Lower lobe of right lung (tissue), 2 donors: Measurements from ENCODE around the gene VPS33A. TPM values are rescaled to one million over a fixed set of nuclear protein-coding genes. Genes with fewer than 3 reads are reported as not detected.

Source experiments
- ATAC-seq, 2 donors: fragments of 200-7000 bp; cut with Tn5 transposase; one replicate each; pipeline ENCODE4 v1.9.1; 2020 to 2022; ENCODE audit warnings: mild to moderate bottlenecking in 2 of 2, moderate library complexity in 2 of 2
- DNase-seq: peaks from one replicate; pipeline ENCODE4 v3.0.0-alpha.2; 2020
- H3K27ac ChIP-seq: fragments of 200-600 bp; one replicate; pipeline ENCODE4 v1.8.0; 2022
- H3K27me3 ChIP-seq: fragments of 200-600 bp; one replicate; pipeline ENCODE4 v1.8.0; 2022; ENCODE audit warnings: low read depth
- H3K36me3 ChIP-seq: fragments of 200-600 bp; one replicate; pipeline ENCODE4 v1.8.0; 2022; ENCODE audit warnings: mild to moderate bottlenecking
- H3K4me1 ChIP-seq: fragments of 200-600 bp; one replicate; pipeline ENCODE4 v1.8.0; 2022
- H3K4me3 ChIP-seq: fragments of 200-600 bp; one replicate; pipeline ENCODE4 v1.8.0; 2022; ENCODE audit warnings: mild to moderate bottlenecking
- H3K9me3 ChIP-seq: fragments of 200-600 bp; one replicate; pipeline ENCODE4 v1.8.0; 2022
- CTCF ChIP-seq: fragments of 200-600 bp; IDR thresholded peaks from one replicate; pipeline ENCODE4 v1.8.0; 2022; ENCODE audit warnings: antibody characterized with exemption, mild to moderate bottlenecking
- intact Hi-C: fragments of 100-400 bp; cut with DNase I; formaldehyde crosslinking; loops from one replicate; pipeline ENCODE4 v1.11.0; 2022
- total RNA-seq: library from RNA; stranded (reverse); fragmentation: NEBNext Ultra II Directional; extraction: Animal tissue kit (Norgen Biotek cat#: 25700); gene quantifications from one replicate; pipeline ENCODE4 v1.2.1, GENCODE V29; 2021
- donor health status: DM: no; HTN: yes; CAD: no; lungs with severe emphysema.

Gene VPS33A
- total RNA-seq, 1 donor from 2014 or later = 16.2 TPM

DNA sequence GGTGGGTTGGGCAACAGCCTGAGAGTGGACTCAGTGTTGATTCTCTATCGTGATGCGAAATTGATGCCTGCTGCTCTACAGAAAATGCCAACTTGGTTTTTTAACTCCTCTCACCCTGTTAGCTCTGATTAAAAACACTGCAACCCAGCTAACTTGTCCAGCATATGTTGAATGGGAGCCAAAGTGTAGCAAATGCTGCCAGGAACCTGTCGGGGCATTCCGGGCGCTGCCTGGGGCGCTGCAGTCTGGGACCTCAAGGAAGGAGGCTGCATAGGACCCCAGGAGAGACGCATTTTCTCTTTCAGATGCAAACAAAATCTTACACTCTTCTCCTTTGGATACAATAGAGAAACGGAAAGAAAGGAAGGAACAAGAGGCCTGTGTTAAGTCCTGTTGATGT is 58.9 kb downstream of the VPS33A start:
- ATAC-seq = no peak
- no peak overlapping the region for H3K4me3 ChIP-seq

DNA sequence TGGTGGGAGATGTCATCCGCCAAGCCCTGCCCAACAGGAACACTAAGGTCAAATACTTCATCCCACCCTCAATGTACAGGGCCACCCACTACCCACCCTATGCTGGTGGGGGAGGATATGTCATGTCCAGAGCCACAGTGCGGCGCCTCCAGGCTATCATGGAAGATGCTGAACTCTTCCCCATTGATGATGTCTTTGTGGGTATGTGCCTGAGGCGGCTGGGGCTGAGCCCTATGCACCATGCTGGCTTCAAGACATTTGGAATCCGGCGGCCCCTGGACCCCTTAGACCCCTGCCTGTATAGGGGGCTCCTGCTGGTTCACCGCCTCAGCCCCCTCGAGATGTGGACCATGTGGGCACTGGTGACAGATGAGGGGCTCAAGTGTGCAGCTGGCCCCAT is 59.3 kb downstream of the VPS33A start:
- Histone ChIP-seq H3K4me3 (no peak overlapping the region), H3K36me3 (peaks cover 53% of the 10 kb centered on the region), H3K27me3 (peaks cover 30% of the 10 kb centered on the region), H3K4me1 (peaks cover 21% of the 10 kb centered on the region), H3K27ac (no peak overlapping the region), H3K9me3 (no peaks in the 10 kb centered on the region)
- intact Hi-C loops = no loop called here
- ATAC-seq (no peak), DNase-seq (no peak)
- TF ChIP-seq CTCF = no peak

More for the DNA sequence above, 58.9 kb downstream of the VPS33A start:
- Histone ChIP-seq H3K27ac (no peak overlapping the region), H3K4me1 (peaks cover 21% of the 10 kb centered on the region), H3K9me3 (no peaks in the 10 kb centered on the region), H3K36me3 (peaks cover 58% of the 10 kb centered on the region), H3K27me3 (peaks cover 30% of the 10 kb centered on the region)
- DNase-seq = no peak
- intact Hi-C loops = no loop called here
- TF ChIP-seq CTCF = no peak

DNA sequence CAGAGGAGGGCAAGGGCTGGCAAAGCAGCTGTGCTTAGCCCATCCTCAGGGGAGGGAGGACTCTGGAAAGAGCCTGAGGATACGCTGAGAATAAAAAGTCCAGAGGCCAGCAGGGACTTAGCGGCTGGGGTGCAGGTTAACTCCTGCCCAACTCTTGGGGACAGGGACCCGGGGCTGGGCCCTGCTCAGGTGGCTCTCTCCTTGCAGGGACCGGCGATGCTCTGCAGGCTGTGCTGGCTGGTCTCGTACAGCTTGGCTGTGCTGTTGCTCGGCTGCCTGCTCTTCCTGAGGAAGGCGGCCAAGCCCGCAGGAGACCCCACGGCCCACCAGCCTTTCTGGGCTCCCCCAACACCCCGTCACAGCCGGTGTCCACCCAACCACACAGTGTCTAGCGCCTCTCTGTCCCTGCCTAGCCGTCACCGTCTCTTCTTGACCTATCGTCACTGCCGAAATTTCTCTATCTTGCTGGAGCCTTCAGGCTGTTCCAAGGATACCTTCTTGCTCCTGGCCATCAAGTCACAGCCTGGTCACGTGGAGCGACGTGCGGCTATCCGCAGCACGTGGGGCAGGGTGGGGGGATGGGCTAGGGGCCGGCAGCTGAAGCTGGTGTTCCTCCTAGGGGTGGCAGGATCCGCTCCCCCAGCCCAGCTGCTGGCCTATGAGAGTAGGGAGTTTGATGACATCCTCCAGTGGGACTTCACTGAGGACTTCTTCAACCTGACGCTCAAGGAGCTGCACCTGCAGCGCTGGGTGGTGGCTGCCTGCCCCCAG is 60.0 kb downstream of the VPS33A start:
- intact Hi-C loops = no loop called here
- H3K27me3 ChIP-seq = peaks cover 36% of the 10 kb centered on the region
- H3K9me3 ChIP-seq = no peaks in the 10 kb centered on the region
- TF ChIP-seq CTCF = no peak
- H3K36me3 ChIP-seq = peaks cover 47% of the 10 kb centered on the region
- DNase-seq = no peak
- no peak overlapping the region for H3K4me3 ChIP-seq
- ATAC-seq = no peak
- peaks cover 21% of the 10 kb centered on the region for H3K4me1 ChIP-seq
- no peak overlapping the region for H3K27ac ChIP-seq

- H3K27me3 ChIP-seq = peaks cover 46% of the 10 kb centered on the region
- ATAC-seq = no peak
- no peak for DNase-seq
Measured at GRCh38 chr12:122205053-122205925, 61.0 kb downstream of the VPS33A start.

More at GRCh38 chr12:122205053-122205925, 61.0 kb downstream of the VPS33A start:
- Histone ChIP-seq H3K4me3 (no peak overlapping the region), H3K9me3 (no peaks in the 10 kb centered on the region), H3K36me3 (peaks cover 37% of the 10 kb centered on the region), H3K4me1 (peaks cover 21% of the 10 kb centered on the region), H3K27ac (no peak overlapping the region)
- intact Hi-C loops = no loop called here
- TF ChIP-seq CTCF = no peak
